ENCODE measurements around the gene KLK2.

Gene KLK2

GRCh38 chr19:50873056-50873455 is at the start of gene KLK2:
Gene KLK2, plus strand, starts transcription at chr19:50873439. Its CDS starts 35 bp downstream, at chr19:50873474.
- no peak for TF ChIP-seq CTCF (IDR thresholded peaks at IDR 0.05; ENCODE audit: low read depth, low read length)
- no peak within 1 kb of the TSS for H3K4me3 ChIP-seq (ENCODE audit: low read depth, low read length)

GRCh38 chr19:50826492-50827240 is 46.6 kb upstream of the KLK2 start:
- no peak for TF ChIP-seq CTCF (IDR thresholded peaks at IDR 0.05; ENCODE audit: low read depth, low read length)
- no peak overlapping the region for H3K4me3 ChIP-seq (ENCODE audit: low read depth, low read length)

- H3K4me3 ChIP-seq (ENCODE audit: low read depth, low read length): no peak overlapping the region
- no peak for TF ChIP-seq CTCF (IDR thresholded peaks at IDR 0.05; ENCODE audit: low read depth, low read length)
Measured at GRCh38 chr19:50827476-50827875, 45.8 kb upstream of the KLK2 start.

- no peak overlapping the region for H3K4me3 ChIP-seq (ENCODE audit: low read depth, low read length)
- no peak for TF ChIP-seq CTCF (IDR thresholded peaks at IDR 0.05; ENCODE audit: low read depth, low read length)
Measured at GRCh38 chr19:50829801-50830200, 43.4 kb upstream of the KLK2 start.

- H3K4me3 ChIP-seq (ENCODE audit: low read depth, low read length): no peak overlapping the region
- no peak for TF ChIP-seq CTCF (IDR thresholded peaks at IDR 0.05; ENCODE audit: low read depth, low read length)
Measured at GRCh38 chr19:50830266-50831025, 42.8 kb upstream of the KLK2 start.

GRCh38 chr19:50831026-50831396 is 42.2 kb upstream of the KLK2 start:
- no peak overlapping the region for H3K4me3 ChIP-seq (ENCODE audit: low read depth, low read length)
- TF ChIP-seq CTCF (IDR thresholded peaks at IDR 0.05; ENCODE audit: low read depth, low read length): no peak

- no peak for TF ChIP-seq CTCF (IDR thresholded peaks at IDR 0.05; ENCODE audit: low read depth, low read length)
- H3K4me3 ChIP-seq (ENCODE audit: low read depth, low read length): no peak overlapping the region
Measured at GRCh38 chr19:50832666-50833065, 40.6 kb upstream of the KLK2 start.

Data from WI38 (cell line).